Left lung (tissue), 10 donors: ENCODE measurements around the gene IL1RN. TPM values are rescaled to one million over a fixed set of nuclear protein-coding genes. Genes with fewer than 3 reads are reported as not detected.

Source experiments
- ATAC-seq: fragments of 200-7000 bp; cut with Tn5 transposase; one replicate; pipeline ENCODE4 v1.9.1; 2020; ENCODE audit warnings: moderate library complexity
- DNase-seq, 4 donors: peaks; one replicate each; pipeline ENCODE4 v3.0.0-alpha.2; 2013 to 2020
- H3K27ac ChIP-seq, 2 donors: fragments of 200-600 bp; sonication (generic) in 1 of 2; one replicate each; pipeline versions ENCODE4 v1.5.0 to v1.8.0; 2020 to 2021
- H3K27me3 ChIP-seq, 2 donors: fragments of 200-600 bp; sonication (generic) in 1 of 2; one replicate each; pipeline versions ENCODE4 v1.5.0 to v1.8.0; 2020 to 2021
- H3K36me3 ChIP-seq, 2 donors: fragments of 200-600 bp; sonication (generic) in 1 of 2; one replicate each; pipeline versions ENCODE4 v1.5.0 to v1.8.0; 2020 to 2021
- H3K4me1 ChIP-seq, 2 donors: fragments of 200-600 bp; one replicate each; pipeline ENCODE4 v1.8.0; 2021
- H3K4me3 ChIP-seq, 2 donors: fragments of 200-600 bp; sonication (generic) in 1 of 2; one replicate each; pipeline versions ENCODE4 v1.5.0 to v1.8.0; 2020 to 2021; ENCODE audit warnings: mild to moderate bottlenecking in 1 of 2
- H3K9me3 ChIP-seq, 2 donors: fragments of 200-600 bp; sonication (generic) in 1 of 2; one replicate each; pipeline versions ENCODE4 v1.5.0 to v1.8.0; 2020 to 2021
- intact Hi-C, 2 donors: fragments of 100-400 bp; cut with DNase I; formaldehyde crosslinking; loops; one replicate each; pipeline versions ENCODE4 v1.11.2 to v1.14.2; 2022
- polyA plus RNA-seq, 6 donors: library from polyadenylated mRNA; unstranded; fragments of 120-200 nt; gene quantifications; one replicate each; pipeline ENCODE4 v1.2.1, GENCODE V29; 2013; ENCODE audit not compliant: insufficient read length in 6 of 6
- total RNA-seq, 2 donors: library from RNA; stranded (reverse); fragmentation: NEBNext Ultra II Directional; extraction: Animal tissue kit (Norgen Biotek cat#: 25700); gene quantifications; one replicate each; pipeline ENCODE4 v1.2.1, GENCODE V29; 2021
- TF ChIP-seq, protein P1 (sequence below), 2 donors: fragments of 200-600 bp; sonication (generic) in 1 of 2; IDR thresholded peaks; one replicate each; pipeline versions ENCODE4 v1.5.0 to v1.8.0; 2021; ENCODE audit warnings: antibody characterized with exemption in 2 of 2
- donor health status: DM: no; HTN: yes; CAD: no.
- donor health status: DM: no; HTN: no; CAD: no.

Gene IL1RN
- total and polyA plus RNA-seq, 8 donors: 0.52 to 67.1 (median 1.4) TPM

DNA sequence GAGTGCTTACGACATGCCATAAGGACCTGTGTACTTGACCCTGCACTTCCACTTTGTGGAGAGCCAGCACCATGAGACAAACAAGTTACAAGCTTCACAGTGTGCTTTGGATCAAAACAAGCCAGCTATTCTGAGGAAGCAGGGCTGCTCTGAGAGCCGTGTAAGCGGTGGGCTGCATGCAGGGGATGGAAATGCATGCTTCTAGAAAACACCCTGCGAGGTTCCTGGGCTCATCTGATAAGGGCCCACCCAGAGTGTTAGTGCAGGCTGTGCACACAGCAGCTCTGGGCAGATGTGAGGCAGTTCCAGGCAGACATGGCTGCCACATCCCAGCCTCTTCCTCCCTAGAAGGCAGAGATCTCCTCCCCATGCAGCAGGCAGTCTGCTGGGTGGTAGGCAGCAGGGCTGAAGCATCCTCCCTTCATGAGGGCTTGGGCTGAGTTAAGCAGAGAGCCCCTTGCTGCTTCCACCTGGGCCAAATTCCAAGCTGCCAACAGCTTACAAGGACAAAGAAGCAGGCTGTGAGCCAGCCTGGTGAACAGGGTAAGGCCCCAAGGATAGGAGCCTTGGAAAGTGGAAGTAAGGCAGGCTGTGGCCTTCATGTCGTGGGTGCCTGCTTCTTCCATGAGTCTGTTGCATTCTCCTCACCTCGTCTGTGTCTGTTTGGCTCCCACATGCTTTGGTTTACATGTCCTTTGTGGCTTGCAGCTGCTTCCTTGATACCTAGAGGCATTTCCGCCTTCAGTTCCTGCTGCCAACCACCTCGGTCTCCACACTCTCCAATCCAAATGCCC, 54.1 kb downstream of the IL1RN start:
- Histone ChIP-seq H3K27ac (peak overlapping the region; percentile 53 to 67), H3K27me3 (no peaks in the 10 kb centered on the region), H3K4me1 (peaks cover 4 to 73% of the 10 kb centered on the region in 2 donors), H3K36me3 (peaks cover 0 to 25% of the 10 kb centered on the region in 2 donors), H3K4me3 (no peak overlapping the region), H3K9me3 (no peaks in the 10 kb centered on the region)
- DNase-seq (peak in 2 of 4 donors; percentile 24 to 35), ATAC-seq (peak; percentile 86)
- intact Hi-C loops: no loop called here
- TF ChIP-seq, protein P1, sequence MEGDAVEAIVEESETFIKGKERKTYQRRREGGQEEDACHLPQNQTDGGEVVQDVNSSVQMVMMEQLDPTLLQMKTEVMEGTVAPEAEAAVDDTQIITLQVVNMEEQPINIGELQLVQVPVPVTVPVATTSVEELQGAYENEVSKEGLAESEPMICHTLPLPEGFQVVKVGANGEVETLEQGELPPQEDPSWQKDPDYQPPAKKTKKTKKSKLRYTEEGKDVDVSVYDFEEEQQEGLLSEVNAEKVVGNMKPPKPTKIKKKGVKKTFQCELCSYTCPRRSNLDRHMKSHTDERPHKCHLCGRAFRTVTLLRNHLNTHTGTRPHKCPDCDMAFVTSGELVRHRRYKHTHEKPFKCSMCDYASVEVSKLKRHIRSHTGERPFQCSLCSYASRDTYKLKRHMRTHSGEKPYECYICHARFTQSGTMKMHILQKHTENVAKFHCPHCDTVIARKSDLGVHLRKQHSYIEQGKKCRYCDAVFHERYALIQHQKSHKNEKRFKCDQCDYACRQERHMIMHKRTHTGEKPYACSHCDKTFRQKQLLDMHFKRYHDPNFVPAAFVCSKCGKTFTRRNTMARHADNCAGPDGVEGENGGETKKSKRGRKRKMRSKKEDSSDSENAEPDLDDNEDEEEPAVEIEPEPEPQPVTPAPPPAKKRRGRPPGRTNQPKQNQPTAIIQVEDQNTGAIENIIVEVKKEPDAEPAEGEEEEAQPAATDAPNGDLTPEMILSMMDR (IDR thresholded peaks at IDR 0.05): no peak

DNA sequence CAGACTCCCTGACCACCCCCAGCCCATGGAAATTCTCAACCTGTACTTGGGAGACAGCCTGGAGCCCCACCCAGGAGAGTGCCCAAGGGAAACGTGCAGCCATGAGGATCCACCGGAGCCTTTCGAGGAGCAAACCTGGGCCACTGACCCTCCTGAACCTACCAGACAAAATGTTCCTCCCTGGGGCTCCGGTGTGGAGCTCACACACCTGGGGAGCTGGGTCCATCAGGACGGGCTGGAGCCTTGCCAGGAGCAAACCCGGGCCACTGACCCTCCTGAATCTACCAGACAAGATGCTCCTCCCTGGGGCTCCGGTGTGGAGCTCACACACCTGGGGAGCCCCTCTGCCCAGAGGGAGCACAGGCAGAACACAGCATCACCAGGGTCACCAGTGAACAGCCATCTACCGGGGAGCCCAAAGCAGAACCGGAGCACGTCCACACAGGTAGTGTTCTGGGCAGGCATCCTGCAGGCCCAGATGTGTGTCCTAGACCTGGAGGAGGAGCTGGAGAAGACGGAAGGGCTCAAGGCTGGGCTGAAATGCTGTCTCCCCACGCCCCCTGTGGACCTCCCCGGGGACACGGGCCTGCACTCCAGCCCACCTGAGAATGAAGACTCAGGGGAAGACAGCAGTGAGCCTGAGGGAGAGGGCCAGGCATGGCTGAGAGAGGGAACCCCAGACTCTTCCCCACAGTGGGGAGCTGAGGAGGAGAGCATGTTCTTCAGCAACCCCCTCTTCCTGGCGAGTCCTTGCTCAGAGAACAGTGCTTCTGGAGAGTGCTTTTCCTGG, 55.3 kb downstream of the IL1RN start:
- H3K27ac ChIP-seq: no peak overlapping the region
- no peaks in the 10 kb centered on the region for H3K27me3 ChIP-seq
- no peak overlapping the region for H3K4me3 ChIP-seq
- TF ChIP-seq, protein P1 (IDR thresholded peaks at IDR 0.05): no peak
- intact Hi-C loops: no loop called here
- H3K36me3 ChIP-seq: peaks cover 0 to 29% of the 10 kb centered on the region in 2 donors
- H3K4me1 ChIP-seq: peaks cover 4 to 75% of the 10 kb centered on the region in 2 donors
- no peaks in the 10 kb centered on the region for H3K9me3 ChIP-seq
- DNase-seq (peak in 1 of 4 donors; percentile 37), ATAC-seq (no peak)

DNA sequence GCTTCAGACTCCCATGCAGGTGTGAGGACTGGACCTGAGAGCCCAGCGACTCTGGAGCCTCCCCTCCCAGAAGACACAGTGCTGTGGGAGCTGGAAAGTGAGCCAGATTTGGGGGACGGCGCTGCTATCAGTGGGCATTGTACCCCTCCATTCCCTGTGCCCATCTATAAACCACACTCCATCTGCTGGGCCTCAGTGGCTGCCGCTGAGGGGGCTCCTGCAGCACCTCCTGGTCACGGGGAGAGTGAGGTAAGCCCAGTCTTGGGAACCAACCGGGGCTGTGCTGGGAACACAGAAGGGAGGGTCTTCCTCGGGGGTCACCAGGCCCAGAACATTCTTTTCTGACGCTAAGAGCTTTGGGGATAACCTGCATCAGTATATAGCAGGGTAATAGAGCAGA, 55.9 kb downstream of the IL1RN start:
- no peak for ATAC-seq
- intact Hi-C loops: no loop called here

More for the DNA sequence above, 55.9 kb downstream of the IL1RN start:
- Histone ChIP-seq H3K27ac (no peak overlapping the region), H3K9me3 (no peaks in the 10 kb centered on the region), H3K27me3 (no peaks in the 10 kb centered on the region), H3K4me3 (no peak overlapping the region), H3K36me3 (peaks cover 0 to 34% of the 10 kb centered on the region in 2 donors), H3K4me1 (peaks cover 4 to 81% of the 10 kb centered on the region in 2 donors)
- DNase-seq: peak in 1 of 4 donors; percentile 48
- TF ChIP-seq, protein P1 (IDR thresholded peaks at IDR 0.05): no peak

Other genes starting within 250 kb of the IL1RN start
- gene IL37, start 216.4 kb upstream of the IL1RN start, total RNA-seq: 1 to 10 TPM in 1 of 2 donors, not detected in 1; 1.1 TPM
- gene IL37, start 216.4 kb upstream of the IL1RN start, polyA plus RNA-seq: under 1 TPM in 3 of 6 donors, not detected in 3; 0.21 to 0.35 (median 0.26) TPM
- gene IL36G, start 149.6 kb upstream of the IL1RN start, total RNA-seq: not detected
- under 1 TPM in 2 of 6 donors, not detected in 4; 0.23 to 0.28 TPM for gene IL36G, start 149.6 kb upstream of the IL1RN start, polyA plus RNA-seq
- not detected for gene IL36A, start 122.1 kb upstream of the IL1RN start, total RNA-seq
- not detected for gene IL36A, start 122.1 kb upstream of the IL1RN start, polyA plus RNA-seq
- not detected for gene IL36B, start 74.7 kb upstream of the IL1RN start, total RNA-seq
- gene IL36B, start 74.7 kb upstream of the IL1RN start, polyA plus RNA-seq: not detected
- gene IL36RN, start 68.4 kb upstream of the IL1RN start, total RNA-seq: not detected
- gene IL36RN, start 68.4 kb upstream of the IL1RN start, polyA plus RNA-seq: under 1 TPM in 3 of 6 donors, not detected in 3; 0.04 to 0.14 (median 0.10) TPM
- not detected for gene IL1F10, start 59.6 kb upstream of the IL1RN start, total RNA-seq
- gene IL1F10, start 59.6 kb upstream of the IL1RN start, polyA plus RNA-seq: not detected
- gene PSD4, start 46.4 kb downstream of the IL1RN start, total RNA-seq: 10 to 100 TPM; 29.8 to 50.2 TPM
- gene PSD4, start 46.4 kb downstream of the IL1RN start, polyA plus RNA-seq: 10 to 100 TPM; 15.3 to 21.9 (median 19.2) TPM
- 1 to 10 TPM; 2.6 to 4.8 TPM for gene PAX8, start 151.3 kb downstream of the IL1RN start, total RNA-seq
- gene PAX8, start 151.3 kb downstream of the IL1RN start, polyA plus RNA-seq: 10 to 100 TPM in 2 of 6 donors, 1 to 10 TPM in 4; 4.9 to 16.8 (median 8.2) TPM